ENCODE data around the gene ADISSP. TPM values are rescaled to one million over a fixed set of nuclear protein-coding genes. Genes with fewer than 3 reads are reported as not detected.
A peak's percentile ranks its signal among the peaks of the same experiment; 100 is the strongest.

The ADISSP gene
- total and polyA plus RNA-seq, 12 donors: 7.7 to 21.0 (median 11.3) TPM

- DNase-seq: no peak
- H3K4me1 ChIP-seq: peaks cover 0 to 50% (median 22%) of the 10 kb centered on the region in 9 donors
- 48 to 74% methylated on average over 31 of the region's 31 CpGs for WGBS, 2 donors
- H3K36me3 ChIP-seq: peaks cover 0 to 59% (median 3%) of the 10 kb centered on the region in 9 donors
- peaks cover 0 to 21% (median 9%) of the 10 kb centered on the region in 7 donors for H3K27me3 ChIP-seq
- intact Hi-C loops (cut with DNase I): loop anchor here in 4 of 10 donors (5.0 to 10.0 kb wide), 2 partner anchors 34 to 76 kb away; no protein-coding TSS in a partner anchor
- no peak for TF ChIP-seq CTCF (IDR thresholded peaks at IDR 0.05)
- no peak for ATAC-seq
- H3K9me3 ChIP-seq: no peaks in the 10 kb centered on the region
- H3K4me3 ChIP-seq: peak overlapping the region in 5 of 10 donors; percentile 34 to 47 (median 45)
- no peak overlapping the region for H3K27ac ChIP-seq
Observed at GRCh38 chr20:3751305-3751674, 16.3 kb downstream of the ADISSP start.

- peaks cover 0 to 23% (median 9%) of the 10 kb centered on the region in 7 donors for H3K27me3 ChIP-seq
- ATAC-seq (peak in 1 of 8 donors; percentile 19), DNase-seq (peak in 1 of 2 donors; percentile 34)
- 42 to 52% methylated on average over 72 of the region's 72 CpGs for WGBS, 2 donors
- peaks cover 0 to 46% (median 22%) of the 10 kb centered on the region in 9 donors for H3K4me1 ChIP-seq
- H3K27ac ChIP-seq: no peak overlapping the region
- peak overlapping the region in 5 of 10 donors; percentile 10 to 22 (median 14) for H3K4me3 ChIP-seq
- no peaks in the 10 kb centered on the region for H3K9me3 ChIP-seq
- peak; percentile 37 to 69 (median 60) for TF ChIP-seq CTCF (IDR thresholded peaks at IDR 0.05)
- peaks cover 0 to 69% (median 3%) of the 10 kb centered on the region in 9 donors for H3K36me3 ChIP-seq
- intact Hi-C loops (cut with DNase I): loop anchor here in 4 of 10 donors (5.0 to 10.0 kb wide), 2 partner anchors 33 to 75 kb away; no protein-coding TSS in a partner anchor
Observed at GRCh38 chr20:3749689-3750531, 17.6 kb downstream of the ADISSP start.

GRCh38 chr20:3749087-3749688 lies 18.4 kb downstream of the ADISSP start:
- DNase-seq: no peak
- Histone ChIP-seq H3K27ac (no peak overlapping the region), H3K4me3 (peak overlapping the region in 4 of 10 donors; percentile 10 to 22 (median 16)), H3K27me3 (peaks cover 0 to 23% (median 9%) of the 10 kb centered on the region in 7 donors), H3K36me3 (peaks cover 0 to 77% (median 7%) of the 10 kb centered on the region in 9 donors), H3K4me1 (peaks cover 0 to 46% (median 27%) of the 10 kb centered on the region in 9 donors), H3K9me3 (no peaks in the 10 kb centered on the region)
- no peak for TF ChIP-seq CTCF (IDR thresholded peaks at IDR 0.05)
- WGBS, 2 donors: 76 to 77% methylated on average over 24 of the region's 24 CpGs
- intact Hi-C loops (cut with DNase I): no loop called here
- no peak for ATAC-seq

GRCh38 chr20:3748073-3748472 lies 19.5 kb downstream of the ADISSP start:
- intact Hi-C loops (cut with DNase I): no loop called here
- peaks cover 0 to 23% (median 9%) of the 10 kb centered on the region in 7 donors for H3K27me3 ChIP-seq
- DNase-seq (no peak), ATAC-seq (no peak)
- H3K4me1 ChIP-seq: peaks cover 0 to 37% (median 22%) of the 10 kb centered on the region in 9 donors
- H3K4me3 ChIP-seq: no peak overlapping the region
- 91 to 94% methylated on average over 16 of the region's 16 CpGs for WGBS, 2 donors
- peaks cover 0 to 88% (median 11%) of the 10 kb centered on the region in 9 donors for H3K36me3 ChIP-seq
- no peaks in the 10 kb centered on the region for H3K9me3 ChIP-seq
- no peak overlapping the region for H3K27ac ChIP-seq
- no peak for TF ChIP-seq CTCF (IDR thresholded peaks at IDR 0.05)

Measured in heart right ventricle (tissue), 16 donors.